A549 (cell line): ENCODE data around the gene ATP6V0C. TPM values are rescaled to one million over a fixed set of nuclear protein-coding genes. Genes with fewer than 3 reads are reported as not detected.

Experiments
- ATAC-seq, 2 experiments: fragments of 200-7000 bp in 1 of 2; fragments of >200 bp in 1 of 2; cut with Nextera tagmentation in 1 of 2; cut with Tn5 transposase in 1 of 2; 3 replicates each; pipeline versions ENCODE4 v1.8.0 to v1.9.1; 2018 to 2020; ENCODE audit warnings: mild to moderate bottlenecking in 1 of 2, moderate library complexity in 1 of 2
- CTCF ChIA-PET: fragments of 300-600 bp; sonication (Branson Sonifier 250); formaldehyde crosslinking; extraction: SDS; loops from one replicate; lab custom pipeline; 2021; ENCODE audit warnings: antibody characterized with exemption, inconsistent platforms; lab: Yijun Ruan, JAX
- POLR2A ChIA-PET: fragments of 350-600 bp; formaldehyde crosslinking; extraction: SDS; loops from one replicate; lab custom pipeline; 2021; ENCODE audit warnings: antibody characterized with exemption, inconsistent platforms; lab: Yijun Ruan, JAX
- DNase-seq, 2 experiments: peaks; one replicate each; pipeline versions ENCODE4 v3.0.0 to v3.0.0-alpha.2; 2011 to 2016; ENCODE audit warnings: low read depth in 1 of 2, low spot score in 1 of 2
- FAIRE-seq: peaks from 2 replicates; lab custom pipeline; 2011; peaks lifted over from hg19 to GRCh38; lab: Jason Lieb, UNC
- H3K27ac ChIP-seq, 2 experiments: fragments of >200 bp; sonication (Bioruptor Twin); formaldehyde crosslinking; 3 replicates each; pipeline ENCODE4 v1.5.1; 2016 to 2017
- H3K4me1 ChIP-seq: fragments of >200 bp; sonication (Bioruptor Twin); formaldehyde crosslinking; 3 replicates; pipeline ENCODE4 v1.6.1; 2016
- H3K4me2 ChIP-seq: fragments of >200 bp; sonication (Bioruptor Twin); formaldehyde crosslinking; 3 replicates; pipeline ENCODE4 v1.6.1; 2016
- H3K4me3 ChIP-seq: fragments of >200 bp; sonication (Bioruptor Twin); formaldehyde crosslinking; 3 replicates; pipeline ENCODE4 v1.5.1; 2016
- H3K9me3 ChIP-seq: fragments of >200 bp; sonication (Bioruptor Twin); formaldehyde crosslinking; 3 replicates; pipeline ENCODE4 v1.6.1; 2016
- BHLHE40 ChIP-seq: IDR thresholded peaks from 2 replicates; pipeline ENCODE4 v1.6.1; 2012; ENCODE audit warnings: low read depth, low read length, inconsistent platforms
- CBX8 ChIP-seq: fragments of 200-600 bp; sonication (generic); IDR thresholded peaks from 2 replicates; pipeline ENCODE4 v1.6.1; 2016
- CEBPB ChIP-seq, 2 experiments: fragments of >200 bp in 1 of 2; sonication (Bioruptor Twin) in 1 of 2; formaldehyde crosslinking in 1 of 2; IDR thresholded peaks; 2 replicates each; pipeline ENCODE4 v1.6.1; 2012 to 2016
- CHD4 ChIP-seq: fragments of 200-600 bp; sonication (generic); IDR thresholded peaks from 2 replicates; pipeline ENCODE4 v1.6.1; 2016; ENCODE audit warnings: antibody characterized with exemption, mild to moderate bottlenecking, borderline replicate concordance
- CTCF ChIP-seq: fragments of >200 bp; sonication (Bioruptor Twin); formaldehyde crosslinking; IDR thresholded peaks from 3 replicates; pipeline ENCODE4 v1.5.1; 2016
- E2F6 ChIP-seq: IDR thresholded peaks from 2 replicates; pipeline ENCODE4 v1.6.1; 2012; ENCODE audit warnings: low read depth, borderline replicate concordance
- EHF ChIP-seq: fragments of 250-450 bp; sonication (Bioruptor Pico); IDR thresholded peaks from 2 replicates; pipeline ENCODE4 v1.5.0; 2020; ENCODE audit warnings: mild to moderate bottlenecking
- ELK1 ChIP-seq: fragments of 150-350 bp; IDR thresholded peaks from 2 replicates; pipeline ENCODE4 v1.6.1; 2014; ENCODE audit warnings: low read depth, mild to moderate bottlenecking, low read length
- EP300 ChIP-seq, 2 experiments: fragments of >200 bp; sonication (Bioruptor Twin); formaldehyde crosslinking; IDR thresholded peaks; 2 replicates in 1 of 2; 3 replicates in 1 of 2; pipeline ENCODE4 v1.6.1; 2016 to 2017
- ESRRA ChIP-seq: fragments of 150-350 bp; IDR thresholded peaks from 2 replicates; pipeline ENCODE4 v1.6.1; 2014; ENCODE audit warnings: mild to moderate bottlenecking, low read length, borderline replicate concordance
- FOSL2 ChIP-seq, 2 experiments: fragments of 450-650 bp in 1 of 2; fragments of >200 bp in 1 of 2; sonication (Bioruptor Twin) in 1 of 2; formaldehyde crosslinking; IDR thresholded peaks; 2 replicates each; pipeline versions ENCODE4 v1.5.0 to v1.6.1; 2016 to 2020; ENCODE audit warnings: mild to moderate bottlenecking in 1 of 2, moderate library complexity in 1 of 2
- HOXB13 ChIP-seq: fragments of 250-450 bp; sonication (Bioruptor Pico); IDR thresholded peaks from 2 replicates; pipeline ENCODE4 v1.5.0; 2020; ENCODE audit warnings: low read depth, mild to moderate bottlenecking, moderate library complexity
- JUN ChIP-seq, 2 experiments: fragments of >200 bp; sonication (Bioruptor Twin); formaldehyde crosslinking; IDR thresholded peaks; 2 replicates in 1 of 2; 3 replicates in 1 of 2; pipeline ENCODE4 v1.6.1; 2016 to 2017
- KDM1A ChIP-seq: fragments of 200-600 bp; sonication (generic); IDR thresholded peaks from 2 replicates; pipeline ENCODE4 v1.6.1; 2016; ENCODE audit warnings: low read depth, mild to moderate bottlenecking
- MAFK ChIP-seq: fragments of 450-650 bp; IDR thresholded peaks from 2 replicates; pipeline ENCODE4 v1.6.1; 2014; ENCODE audit not compliant: partially characterized antibody
- NFE2L2 ChIP-seq: fragments of 150-350 bp; conservative IDR thresholded peaks from 2 replicates; pipeline ENCODE4 v1.6.1; 2014; ENCODE audit warnings: low read length
- NPAS2 ChIP-seq: fragments of 250-450 bp; sonication (Bioruptor Pico); IDR thresholded peaks from 2 replicates; pipeline ENCODE4 v1.8.0; 2022; ENCODE audit warnings: mild to moderate bottlenecking, moderate library complexity, borderline replicate concordance
- NR3C1 ChIP-seq: fragments of >200 bp; sonication (Bioruptor Twin); formaldehyde crosslinking; IDR thresholded peaks from 3 replicates; pipeline ENCODE4 v1.6.1; 2017
- PHF8 ChIP-seq: fragments of 200-600 bp; sonication (generic); IDR thresholded peaks from 2 replicates; pipeline ENCODE4 v1.6.1; 2016; ENCODE audit warnings: low read depth, mild to moderate bottlenecking, antibody characterized with exemption, moderate library complexity, borderline replicate concordance
- POLR2AphosphoS2 ChIP-seq: conservative IDR thresholded peaks from 2 replicates; pipeline ENCODE4 v1.6.1; 2012; ENCODE audit warnings: low read length, improper control_type of control experiment, inconsistent platforms
- RAD21 ChIP-seq, 2 experiments: fragments of >200 bp in 1 of 2; sonication (Bioruptor Twin) in 1 of 2; formaldehyde crosslinking in 1 of 2; IDR thresholded peaks in 1 of 2; conservative IDR thresholded peaks in 1 of 2; 2 replicates in 1 of 2; 3 replicates in 1 of 2; pipeline ENCODE4 v1.6.1; 2012 to 2018; ENCODE audit warnings: inconsistent platforms in 1 of 2
- SMC3 ChIP-seq: fragments of >200 bp; sonication (Bioruptor Twin); formaldehyde crosslinking; IDR thresholded peaks from 3 replicates; pipeline ENCODE4 v1.6.1; 2018; ENCODE audit warnings: inconsistent platforms
- ZFP36 ChIP-seq: fragments of 450-650 bp; IDR thresholded peaks from 2 replicates; pipeline ENCODE4 v1.6.1; 2014; ENCODE audit warnings: borderline replicate concordance; ENCODE audit not compliant: partially characterized antibody
- ZSCAN20 ChIP-seq: fragments of 250-450 bp; sonication (Bioruptor Pico); IDR thresholded peaks from 2 replicates; pipeline ENCODE4 v1.8.0; 2022; ENCODE audit warnings: mild to moderate bottlenecking, moderate library complexity
- WGBS: methylation state at CpG from one replicate; pipeline ENCODE4 v1.1.6; 2017; ENCODE audit errors: missing lambda C conversion rate; 5-methylcytosine and 5-hydroxymethylcytosine counted together
- polyA plus RNA-seq, 4 experiments: library from polyadenylated mRNA; depleted of rRNA in 3 of 4; stranded (reverse); fragments of >200 nt; fragmentation: RNase III in 1 of 4; extraction: RNeasy Plus Mini Kit Qiagen cat#74134 plus additional on column Dnase treatment in 1 of 4; gene quantifications; 2 replicates in 3 of 4; 3 replicates in 1 of 4; pipeline ENCODE4 v1.2.3, GENCODE V29; 2011 to 2017

ATP6V0C gene
- polyA plus RNA-seq, 2 of the 4 experiments (the other 2 are of a cell fraction): 9.4 to 153 TPM

- no peak for ATAC-seq
Measured at GRCh38 chr16:2496223-2497115, 17.3 kb upstream of the ATP6V0C start.

GRCh38 chr16:2497116-2497630, 16.6 kb upstream of the ATP6V0C start:
- Histone ChIP-seq H3K27ac (peak overlapping the region in 1 of 2 experiments; percentile 55; a peak in 2 of 6 replicates), H3K4me1 (peaks cover 17% of the 10 kb centered on the region), H3K4me2 (peak overlapping the region; percentile 35; the same call in 2 of the 3 replicates), H3K4me3 (no peak overlapping the region), H3K9me3 (no peaks in the 10 kb centered on the region)
- ATAC-seq (no peak), DNase-seq (no peak), FAIRE-seq (no peak)
- TF ChIP-seq JUN (IDR thresholded peaks at IDR 0.05) (no peak), CHD4 (no peak), EP300 (IDR thresholded peaks at IDR 0.05) (no peak), CBX8 (no peak), CTCF (no peak), ZSCAN20 (no peak)
- POLR2A ChIA-PET: no interaction called here
- WGBS: 56% methylated on average over 16 of the region's 21 CpGs
- CTCF ChIA-PET: interaction anchor here (1.0 to 6.4 kb wide), 3 partner anchors 10 to 67 kb away, joined by 4 to 98 read pairs (median 4); no protein-coding TSS in a partner anchor

More at GRCh38 chr16:2496223-2497115, 17.3 kb upstream of the ATP6V0C start:
- no peak for DNase-seq
- CTCF ChIA-PET: interaction anchor here (0.8 to 1.8 kb wide), 4 partner anchors 10 to 245 kb away, joined by 3 to 4 read pairs (median 4); partner anchors contain the start of gene ECI1
- Histone ChIP-seq H3K4me3 (no peak overlapping the region), H3K9me3 (no peaks in the 10 kb centered on the region), H3K4me2 (no peak overlapping the region), H3K27ac (no peak overlapping the region; a peak in 1 of 6 replicates), H3K4me1 (peaks cover 13% of the 10 kb centered on the region)
- no peak for FAIRE-seq
- TF ChIP-seq HOXB13 (CRISPR knock-in tag): no peak
- no peak for TF ChIP-seq POLR2AphosphoS2
- TF ChIP-seq E2F6: no peak
- TF ChIP-seq FOSL2 (IDR thresholded peaks at IDR 0.05): no peak
- TF ChIP-seq FOSL2 (CRISPR knock-in tag; IDR thresholded peaks at IDR 0.05): no peak
- TF ChIP-seq NFE2L2: no peak
- no peak for TF ChIP-seq BHLHE40
- no peak for TF ChIP-seq CEBPB (IDR thresholded peaks at IDR 0.05)
- POLR2A ChIA-PET: no interaction called here
- WGBS: 94% methylated on average over 34 of the region's 62 CpGs

- FAIRE-seq (no peak), ATAC-seq (no peak), DNase-seq (no peak)
- no peak for TF ChIP-seq E2F6
- no peak for TF ChIP-seq MAFK
- no peak for TF ChIP-seq ZFP36
- TF ChIP-seq NFE2L2: no peak
- TF ChIP-seq ELK1: no peak
- TF ChIP-seq SMC3: no peak
- no peak for TF ChIP-seq ESRRA
- no peak for TF ChIP-seq KDM1A
- TF ChIP-seq NPAS2: no peak
- no peak for TF ChIP-seq FOSL2 (IDR thresholded peaks at IDR 0.05)
- TF ChIP-seq FOSL2 (CRISPR knock-in tag; IDR thresholded peaks at IDR 0.05): no peak
- TF ChIP-seq RAD21 (conservative IDR thresholded peaks at IDR 0.05 in 1 of 2, IDR thresholded peaks at IDR 0.05 in 1 of 2): no peak
- no peak for TF ChIP-seq HOXB13 (CRISPR knock-in tag)
- no peak for TF ChIP-seq NR3C1
- TF ChIP-seq PHF8: no peak
- TF ChIP-seq EHF (CRISPR knock-in tag): no peak
- H3K4me1 ChIP-seq: peaks cover 22% of the 10 kb centered on the region
- ChIA-PET CTCF (interaction anchor here (0.6 to 6.4 kb wide), 4 partner anchors 11 to 303 kb away, joined by 3 to 98 read pairs (median 4); partner anchors contain the start of gene ABCA3), POLR2A (no interaction called here)
- H3K27ac ChIP-seq: peak overlapping the region; percentile 20 to 55; a peak in 2 of 6 replicates
- peak overlapping the region; percentile 35; the same call in 2 of the 3 replicates for H3K4me2 ChIP-seq
- H3K4me3 ChIP-seq: no peak overlapping the region
- no peaks in the 10 kb centered on the region for H3K9me3 ChIP-seq
- 90% methylated on average over 22 of the region's 26 CpGs for WGBS
Measured at GRCh38 chr16:2497695-2498484, 15.9 kb upstream of the ATP6V0C start.
